Measurements from ENCODE around the gene ASGR2.

The ASGR2 gene

GRCh38 chr17:7077911-7078546 is 36.6 kb downstream of the ASGR2 start:
- H3K4me1 ChIP-seq (ENCODE audit: insufficient read depth, low read length), result no peaks in the 10 kb centered on the region

GRCh38 chr17:7074931-7075330 is 39.7 kb downstream of the ASGR2 start:
- no peaks in the 10 kb centered on the region for H3K4me1 ChIP-seq (ENCODE audit: insufficient read depth, low read length)
- H3K9me3 ChIP-seq (ENCODE audit: control insufficient read depth, insufficient read depth, low read length), result no peaks in the 10 kb centered on the region
- H3K36me3 ChIP-seq (ENCODE audit: insufficient read depth, low read length), result no peaks in the 10 kb centered on the region

More at GRCh38 chr17:7077911-7078546, 36.6 kb downstream of the ASGR2 start:
- H3K36me3 ChIP-seq (ENCODE audit: insufficient read depth, low read length), result no peaks in the 10 kb centered on the region
- H3K9ac ChIP-seq (ENCODE audit: low read depth, low read length), result no peak overlapping the region
- H3K9me3 ChIP-seq (ENCODE audit: control insufficient read depth, insufficient read depth, low read length), result no peaks in the 10 kb centered on the region

GRCh38 chr17:7072406-7072805 is 42.2 kb downstream of the ASGR2 start:
- Histone ChIP-seq H3K9me3 (ENCODE audit: control insufficient read depth, insufficient read depth, low read length) (peaks cover 8% of the 10 kb centered on the region; the same call in 1 of the 2 replicates), H3K36me3 (ENCODE audit: insufficient read depth, low read length) (no peaks in the 10 kb centered on the region), H3K9ac (ENCODE audit: low read depth, low read length) (no peak overlapping the region)

More at GRCh38 chr17:7074931-7075330, 39.7 kb downstream of the ASGR2 start:
- H3K9ac ChIP-seq (ENCODE audit: low read depth, low read length), result no peak overlapping the region

GRCh38 chr17:7070712-7071111 is 43.9 kb downstream of the ASGR2 start:
- peaks cover 8% of the 10 kb centered on the region; the same call in 1 of the 2 replicates for H3K9me3 ChIP-seq (ENCODE audit: control insufficient read depth, insufficient read depth, low read length)
- H3K9ac ChIP-seq (ENCODE audit: low read depth, low read length), result no peak overlapping the region
- no peaks in the 10 kb centered on the region for H3K4me1 ChIP-seq (ENCODE audit: insufficient read depth, low read length)
- H3K36me3 ChIP-seq (ENCODE audit: insufficient read depth, low read length), result no peaks in the 10 kb centered on the region

More at GRCh38 chr17:7072406-7072805, 42.2 kb downstream of the ASGR2 start:
- H3K4me1 ChIP-seq (ENCODE audit: insufficient read depth, low read length), result no peaks in the 10 kb centered on the region

- Histone ChIP-seq H3K9me3 (ENCODE audit: control insufficient read depth, insufficient read depth, low read length) (peaks cover 8% of the 10 kb centered on the region; the same call in 1 of the 2 replicates), H3K9ac (ENCODE audit: low read depth, low read length) (no peak overlapping the region), H3K4me1 (ENCODE audit: insufficient read depth, low read length) (no peaks in the 10 kb centered on the region), H3K36me3 (ENCODE audit: insufficient read depth, low read length) (no peaks in the 10 kb centered on the region)
Observed at GRCh38 chr17:7068268-7068667, 46.4 kb downstream of the ASGR2 start.

GRCh38 chr17:7067198-7067597 is 47.4 kb downstream of the ASGR2 start:
- no peaks in the 10 kb centered on the region for H3K36me3 ChIP-seq (ENCODE audit: insufficient read depth, low read length)
- H3K4me1 ChIP-seq (ENCODE audit: insufficient read depth, low read length), result no peaks in the 10 kb centered on the region
- H3K9me3 ChIP-seq (ENCODE audit: control insufficient read depth, insufficient read depth, low read length), result peaks cover 8% of the 10 kb centered on the region; the same call in 1 of the 2 replicates
- no peak overlapping the region for H3K9ac ChIP-seq (ENCODE audit: low read depth, low read length)

GRCh38 chr17:7064261-7064660 is 50.4 kb downstream of the ASGR2 start:
- H3K4me1 ChIP-seq (ENCODE audit: insufficient read depth, low read length), result no peaks in the 10 kb centered on the region
- H3K9ac ChIP-seq (ENCODE audit: low read depth, low read length), result no peak overlapping the region
- H3K9me3 ChIP-seq (ENCODE audit: control insufficient read depth, insufficient read depth, low read length), result peaks cover 8% of the 10 kb centered on the region; the same call in 1 of the 2 replicates
- no peaks in the 10 kb centered on the region for H3K36me3 ChIP-seq (ENCODE audit: insufficient read depth, low read length)

GRCh38 chr17:7063518-7064094 is 51.0 kb downstream of the ASGR2 start:
- Histone ChIP-seq H3K36me3 (ENCODE audit: insufficient read depth, low read length) (no peaks in the 10 kb centered on the region), H3K9me3 (ENCODE audit: control insufficient read depth, insufficient read depth, low read length) (peaks cover 8% of the 10 kb centered on the region; the same call in 1 of the 2 replicates), H3K9ac (ENCODE audit: low read depth, low read length) (no peak overlapping the region), H3K4me1 (ENCODE audit: insufficient read depth, low read length) (no peaks in the 10 kb centered on the region)

GRCh38 chr17:7060165-7060891 is 54.3 kb downstream of the ASGR2 start:
- no peaks in the 10 kb centered on the region for H3K9me3 ChIP-seq (ENCODE audit: control insufficient read depth, insufficient read depth, low read length)
- H3K36me3 ChIP-seq (ENCODE audit: insufficient read depth, low read length), result no peaks in the 10 kb centered on the region
- H3K9ac ChIP-seq (ENCODE audit: low read depth, low read length), result no peak overlapping the region
- H3K4me1 ChIP-seq (ENCODE audit: insufficient read depth, low read length), result no peaks in the 10 kb centered on the region

GRCh38 chr17:7058831-7059447 is 55.7 kb downstream of the ASGR2 start:
- Histone ChIP-seq H3K9me3 (ENCODE audit: control insufficient read depth, insufficient read depth, low read length) (no peaks in the 10 kb centered on the region), H3K9ac (ENCODE audit: low read depth, low read length) (no peak overlapping the region)

GRCh38 chr17:7056386-7056785 is 58.2 kb downstream of the ASGR2 start:
- Histone ChIP-seq H3K4me1 (ENCODE audit: insufficient read depth, low read length) (no peaks in the 10 kb centered on the region), H3K9me3 (ENCODE audit: control insufficient read depth, insufficient read depth, low read length) (no peaks in the 10 kb centered on the region), H3K36me3 (ENCODE audit: insufficient read depth, low read length) (no peaks in the 10 kb centered on the region), H3K9ac (ENCODE audit: low read depth, low read length) (no peak overlapping the region)

More at GRCh38 chr17:7058831-7059447, 55.7 kb downstream of the ASGR2 start:
- Histone ChIP-seq H3K4me1 (ENCODE audit: insufficient read depth, low read length) (no peaks in the 10 kb centered on the region), H3K36me3 (ENCODE audit: insufficient read depth, low read length) (no peaks in the 10 kb centered on the region)
